Testis (tissue), 2 donors: ENCODE measurements around the gene TMEM167A.

ENCODE experiments used
- CTCF ChIP-seq, 3 experiments: fragments of 450-650 bp in 2 of 3; fragments of 200-600 bp in 1 of 3; sonication (generic) in 1 of 3; IDR thresholded peaks; one replicate each; pipeline ENCODE4 v1.5.1; 2016 to 2019; ENCODE audit warnings: antibody characterized with exemption in 3 of 3, mild to moderate bottlenecking in 2 of 3, moderate library complexity in 1 of 3
- POLR2A ChIP-seq: fragments of 450-650 bp; IDR thresholded peaks from one replicate; pipeline ENCODE4 v1.6.1; 2017; ENCODE audit warnings: antibody characterized with exemption, mild to moderate bottlenecking, moderate library complexity

GRCh38 chr5:83071286-83072051 lies 5.7 kb downstream of the TMEM167A start:
- TF ChIP-seq CTCF (IDR thresholded peaks at IDR 0.05) (no peak), POLR2A (no peak)
